Karpas-422 (cell line): Measurements from ENCODE around the gene FKBP1A. TPM values are rescaled to one million over a fixed set of nuclear protein-coding genes. Genes with fewer than 3 reads are reported as not detected.

Experiments used
- DNase-seq: peaks from one replicate; pipeline ENCODE4 v3.0.0-alpha.2; 2015
- H2AFZ ChIP-seq: fragments of 200-600 bp; sonication (generic); 2 replicates; pipeline ENCODE4 v1.6.1; 2014; ENCODE audit warnings: antibody characterized with exemption, low read length, mixed read lengths
- H3K27ac ChIP-seq: fragments of 200-600 bp; sonication (generic); 2 replicates; pipeline ENCODE4 v1.5.1; 2014; ENCODE audit warnings: mild to moderate bottlenecking, low read length, moderate library complexity
- H3K27me3 ChIP-seq: fragments of 200-600 bp; sonication (generic); 2 replicates; pipeline ENCODE4 v1.6.1; 2014; ENCODE audit warnings: low read length, mixed read lengths
- H3K36me3 ChIP-seq: fragments of 200-600 bp; sonication (generic); 2 replicates; pipeline ENCODE4 v1.6.1; 2014; ENCODE audit warnings: low read length, mixed read lengths; ENCODE audit not compliant: insufficient read depth
- H3K4me1 ChIP-seq: fragments of 200-600 bp; sonication (generic); 2 replicates; pipeline ENCODE4 v1.6.1; 2014; ENCODE audit warnings: mild to moderate bottlenecking, low read length, mixed read lengths
- H3K4me2 ChIP-seq: fragments of 200-600 bp; sonication (generic); 2 replicates; pipeline ENCODE4 v1.6.1; 2014; ENCODE audit warnings: low read length, low read depth, mild to moderate bottlenecking; ENCODE audit not compliant: poor library complexity, severe bottlenecking
- H3K4me3 ChIP-seq: fragments of 200-600 bp; sonication (generic); 2 replicates; pipeline ENCODE4 v1.5.1; 2014; ENCODE audit warnings: mild to moderate bottlenecking, antibody characterized with exemption, low read length, mixed read lengths
- H3K79me2 ChIP-seq: fragments of 200-600 bp; sonication (generic); 2 replicates; pipeline ENCODE4 v1.6.1; 2014; ENCODE audit warnings: mild to moderate bottlenecking, low read length, mixed read lengths
- H3K9ac ChIP-seq: fragments of 200-600 bp; sonication (generic); 2 replicates; pipeline ENCODE4 v1.6.0; 2014; ENCODE audit warnings: low read length
- H3K9me2 ChIP-seq: fragments of 200-600 bp; sonication (generic), shearing (Covaris generic); replicated peaks from 2 replicates; pipeline ENCODE4 v1.6.0; 2014; ENCODE audit warnings: mild to moderate bottlenecking, low read length, moderate library complexity; ENCODE audit not compliant: insufficient read depth
- H3K9me3 ChIP-seq: fragments of 300-700, 200-600 bp; sonication (generic); 2 replicates; pipeline ENCODE4 v1.6.1; 2014; ENCODE audit warnings: low read length, mixed read lengths
- H4K20me1 ChIP-seq: fragments of 200-600 bp; sonication (generic); 2 replicates; pipeline ENCODE4 v1.6.1; 2014; ENCODE audit warnings: mild to moderate bottlenecking, antibody characterized with exemption, low read length, low read depth; ENCODE audit not compliant: insufficient read depth
- total RNA-seq: library from RNA; depleted of rRNA; stranded (reverse); fragments of >200 nt; shearing (Covaris generic); gene quantifications from 2 replicates; pipeline ENCODE4 v1.2.3, GENCODE V29; 2014; ENCODE audit warnings: low replicate concordance

The FKBP1A gene
- total RNA-seq, 1 experiment from 2014 or later, result 187 TPM

DNA sequence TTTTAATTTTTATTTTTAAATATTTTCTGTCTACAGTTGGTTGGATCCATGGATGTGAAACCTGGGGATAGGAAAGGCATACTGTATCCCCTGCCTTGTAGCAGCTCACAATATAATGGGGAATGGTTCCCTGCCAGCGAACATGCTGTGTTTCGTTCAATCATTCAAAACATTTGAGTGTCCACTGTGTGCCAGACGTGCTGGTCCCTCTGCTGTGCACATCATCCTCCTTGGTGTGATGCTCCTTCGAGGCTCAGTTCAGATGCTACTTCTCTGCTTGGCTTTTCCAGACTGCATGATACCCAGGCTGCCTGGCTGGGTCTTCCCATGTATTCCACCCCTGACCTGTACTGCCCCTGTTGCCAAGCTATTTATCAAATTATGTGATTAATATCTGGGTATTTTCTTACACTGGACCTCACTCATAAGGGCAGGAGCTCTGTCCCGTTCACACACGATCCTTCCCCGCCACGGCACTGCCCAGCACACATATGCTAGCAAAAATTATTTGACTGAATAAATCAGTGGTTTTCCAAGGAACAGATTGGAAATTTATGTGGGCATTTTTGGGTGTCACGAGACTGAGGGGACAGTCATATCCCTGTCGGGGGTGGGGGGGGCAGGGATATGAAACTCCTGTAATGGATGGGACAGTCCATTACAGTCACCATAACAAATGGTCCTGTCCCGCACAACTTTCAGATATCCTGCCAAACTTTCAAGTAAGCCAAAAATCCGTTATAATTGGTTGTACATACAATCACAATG lies 68.8 kb downstream of the FKBP1A start:
- no peaks in the 10 kb centered on the region for H3K36me3 ChIP-seq
- peaks cover 31% of the 10 kb centered on the region for H3K4me1 ChIP-seq
- no peak overlapping the region for H3K27ac ChIP-seq
- no peak for DNase-seq
- no peaks in the 10 kb centered on the region for H3K27me3 ChIP-seq
- peak overlapping the region; percentile 99 for H3K9ac ChIP-seq
- peaks cover 38% of the 10 kb centered on the region for H3K79me2 ChIP-seq
- H4K20me1 ChIP-seq, result peaks cover 11% of the 10 kb centered on the region
- no peak overlapping the region for H2AFZ ChIP-seq
- no peaks in the 10 kb centered on the region for H3K9me2 ChIP-seq
- H3K4me3 ChIP-seq, result peak overlapping the region; percentile 92
- H3K4me2 ChIP-seq, result peak overlapping the region; percentile 87
- H3K9me3 ChIP-seq, result no peaks in the 10 kb centered on the region

DNA sequence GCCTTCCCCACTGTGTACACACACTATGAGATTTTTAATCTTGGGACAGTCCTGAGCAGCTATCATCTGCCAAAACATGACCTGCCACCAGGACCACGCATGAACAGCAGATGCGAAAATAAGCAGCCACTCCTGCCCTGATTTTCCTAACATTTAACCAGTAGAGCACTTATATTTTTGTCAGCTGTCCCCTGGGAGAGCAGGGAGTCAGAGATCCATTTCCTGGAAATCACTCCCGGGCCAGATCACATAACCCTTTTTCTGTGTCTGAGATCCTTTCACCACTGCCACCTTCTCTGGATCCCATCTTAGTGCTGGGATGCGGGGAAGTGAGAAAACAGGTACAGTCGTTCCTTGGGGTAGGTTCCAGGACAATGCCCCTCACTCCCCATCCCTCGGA lies 69.6 kb downstream of the FKBP1A start:
- H3K27ac ChIP-seq, result no peak overlapping the region
- H3K4me3 ChIP-seq, result no peak overlapping the region
- no peaks in the 10 kb centered on the region for H3K9me3 ChIP-seq
- peaks cover 30% of the 10 kb centered on the region for H3K79me2 ChIP-seq
- H3K36me3 ChIP-seq, result no peaks in the 10 kb centered on the region
- no peak overlapping the region for H3K9ac ChIP-seq
- H3K4me1 ChIP-seq, result peaks cover 30% of the 10 kb centered on the region
- no peak for DNase-seq
- no peaks in the 10 kb centered on the region for H3K9me2 ChIP-seq
- no peak overlapping the region for H3K4me2 ChIP-seq
- no peak overlapping the region for H2AFZ ChIP-seq
- no peaks in the 10 kb centered on the region for H3K27me3 ChIP-seq
- peaks cover 10% of the 10 kb centered on the region for H4K20me1 ChIP-seq

DNA sequence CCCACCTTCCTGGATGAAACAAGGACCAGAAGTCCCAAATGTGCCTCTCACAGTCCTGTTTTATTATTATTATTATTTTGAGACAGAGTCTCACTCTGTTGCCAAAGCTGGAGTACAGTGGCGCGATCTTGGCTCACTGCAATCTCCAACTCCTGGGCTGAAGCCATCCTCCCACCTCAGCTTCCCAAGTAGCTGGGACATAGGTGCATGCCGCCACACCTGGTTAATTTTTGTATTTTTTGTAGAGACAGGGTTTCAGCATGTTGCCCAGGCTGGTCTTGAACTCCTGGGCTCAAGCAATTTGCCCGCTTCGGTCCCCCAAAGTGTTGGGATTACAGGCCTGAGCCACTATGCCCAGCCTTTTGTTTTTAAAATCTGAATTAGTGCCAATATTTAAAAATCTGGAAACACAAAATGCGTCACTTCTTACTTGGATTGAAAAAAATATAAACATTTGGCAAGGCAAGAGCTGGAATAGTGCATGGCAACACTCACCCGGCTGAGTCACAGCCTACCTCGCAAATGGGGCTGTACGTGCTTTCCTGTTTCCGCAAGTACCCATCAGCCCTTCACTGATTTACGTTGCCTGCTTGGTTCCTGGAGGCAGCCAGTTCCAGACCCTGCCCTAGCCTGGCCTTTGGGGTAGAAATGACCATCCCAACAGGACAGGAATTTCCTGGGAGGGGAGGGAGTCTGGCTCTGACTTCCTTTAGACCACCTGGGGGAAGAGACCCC lies 70.2 kb downstream of the FKBP1A start:
- H3K4me3 ChIP-seq, result no peak overlapping the region
- peaks cover 7% of the 10 kb centered on the region; the same call in 1 of the 2 replicates for H4K20me1 ChIP-seq
- peaks cover 25% of the 10 kb centered on the region for H3K79me2 ChIP-seq
- no peak for DNase-seq
- no peaks in the 10 kb centered on the region for H3K36me3 ChIP-seq
- peaks cover 29% of the 10 kb centered on the region for H3K4me1 ChIP-seq
- no peak overlapping the region for H3K27ac ChIP-seq
- H3K9me2 ChIP-seq, result no peaks in the 10 kb centered on the region
- H3K9me3 ChIP-seq, result no peaks in the 10 kb centered on the region
- H2AFZ ChIP-seq, result no peak overlapping the region
- no peak overlapping the region for H3K4me2 ChIP-seq
- H3K27me3 ChIP-seq, result no peaks in the 10 kb centered on the region
- no peak overlapping the region for H3K9ac ChIP-seq

DNA sequence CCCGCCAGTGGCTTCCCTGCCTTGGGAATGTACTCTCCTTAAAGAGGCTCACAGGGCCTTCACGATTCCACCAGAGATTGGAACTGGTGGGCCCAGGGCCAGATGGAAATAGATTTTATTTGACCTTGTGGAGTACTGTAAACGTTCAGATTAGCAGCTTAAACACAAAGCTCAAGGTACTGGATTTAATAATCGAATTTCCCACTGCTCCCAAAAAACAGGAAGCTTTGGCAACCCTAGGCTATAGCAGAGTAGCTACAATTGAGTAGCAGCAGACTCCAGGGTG lies 71.3 kb downstream of the FKBP1A start:
- H2AFZ ChIP-seq, result no peak overlapping the region
- H3K4me1 ChIP-seq, result peaks cover 21% of the 10 kb centered on the region

DNA sequence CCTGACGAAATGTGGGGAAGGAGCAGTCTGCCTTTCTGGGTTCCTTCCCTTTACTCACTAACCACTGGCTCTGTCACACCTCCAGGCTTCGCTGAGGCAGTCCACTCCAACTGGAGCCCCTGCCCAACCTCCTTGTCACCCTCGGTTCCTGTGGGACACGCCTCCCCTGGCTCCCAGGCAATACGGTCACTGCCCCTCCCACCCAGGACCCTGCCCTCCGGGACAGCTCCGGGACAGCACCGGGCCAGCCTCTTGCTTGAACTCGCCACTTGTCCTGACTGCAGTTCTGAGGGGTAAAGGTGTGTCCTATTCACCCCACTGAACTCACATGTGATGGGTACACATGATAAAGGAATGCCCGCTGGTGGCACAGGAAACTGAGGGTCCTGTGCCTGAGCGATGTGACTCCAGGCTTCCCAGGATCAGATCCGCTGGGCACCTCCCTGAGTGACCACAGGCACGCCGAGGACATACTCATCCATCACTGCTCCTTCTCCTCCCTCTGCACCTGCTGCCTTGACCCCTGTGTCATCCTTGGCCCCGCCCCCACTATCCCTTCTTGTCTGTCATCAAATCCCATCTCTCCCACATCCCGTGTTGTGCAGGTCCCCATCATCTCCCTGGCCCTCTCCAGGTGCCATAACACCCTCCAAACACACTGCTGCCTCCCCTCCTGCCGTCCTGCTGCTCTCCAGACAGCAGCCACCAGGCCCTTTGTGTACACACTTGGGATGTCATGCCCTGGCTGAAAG lies 71.8 kb downstream of the FKBP1A start:
- Histone ChIP-seq H3K79me2 (peaks cover 9% of the 10 kb centered on the region), H3K4me1 (peaks cover 16% of the 10 kb centered on the region), H3K27ac (no peak overlapping the region), H3K9ac (no peak overlapping the region), H3K36me3 (no peaks in the 10 kb centered on the region), H2AFZ (no peak overlapping the region), H3K27me3 (no peaks in the 10 kb centered on the region), H3K4me2 (no peak overlapping the region), H3K9me2 (no peaks in the 10 kb centered on the region), H3K4me3 (no peak overlapping the region), H3K9me3 (no peaks in the 10 kb centered on the region), H4K20me1 (no peaks in the 10 kb centered on the region)
- no peak for DNase-seq

More for the DNA sequence above, 71.3 kb downstream of the FKBP1A start:
- DNase-seq, result no peak
- Histone ChIP-seq H3K9me2 (no peaks in the 10 kb centered on the region), H4K20me1 (no peaks in the 10 kb centered on the region), H3K27me3 (no peaks in the 10 kb centered on the region), H3K27ac (no peak overlapping the region), H3K36me3 (no peaks in the 10 kb centered on the region), H3K4me2 (no peak overlapping the region), H3K4me3 (no peak overlapping the region), H3K9ac (no peak overlapping the region), H3K79me2 (peaks cover 14% of the 10 kb centered on the region), H3K9me3 (no peaks in the 10 kb centered on the region)

DNA sequence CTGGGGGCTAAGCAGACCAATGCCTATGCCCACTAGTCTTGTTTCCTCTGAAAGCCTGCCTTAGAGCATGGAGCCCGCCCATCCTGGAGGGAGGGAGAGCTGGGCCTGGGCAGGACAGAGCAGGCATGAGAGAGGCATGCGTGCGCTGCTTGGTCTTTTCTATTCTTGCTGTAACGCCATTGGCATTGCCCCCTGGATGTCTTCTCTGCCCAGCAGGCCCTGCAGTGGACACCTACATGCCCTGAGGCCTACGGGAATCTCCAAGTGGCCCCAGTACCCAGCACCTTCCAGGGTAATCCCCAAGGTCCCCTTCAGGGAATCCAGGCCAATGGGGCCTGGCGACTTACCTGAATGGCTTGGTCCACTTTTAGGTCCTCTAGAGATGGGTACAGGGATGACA lies 72.8 kb downstream of the FKBP1A start:
- no peak overlapping the region for H3K27ac ChIP-seq
- no peaks in the 10 kb centered on the region for H3K79me2 ChIP-seq
- no peak overlapping the region for H3K4me2 ChIP-seq
- no peaks in the 10 kb centered on the region for H3K27me3 ChIP-seq
- H3K4me1 ChIP-seq, result peaks cover 13% of the 10 kb centered on the region
- H2AFZ ChIP-seq, result no peak overlapping the region
- H3K9me2 ChIP-seq, result no peaks in the 10 kb centered on the region
- H3K36me3 ChIP-seq, result no peaks in the 10 kb centered on the region
- no peak overlapping the region for H3K9ac ChIP-seq
- DNase-seq, result no peak
- H3K4me3 ChIP-seq, result no peak overlapping the region
- no peaks in the 10 kb centered on the region for H3K9me3 ChIP-seq
- H4K20me1 ChIP-seq, result no peaks in the 10 kb centered on the region

DNA sequence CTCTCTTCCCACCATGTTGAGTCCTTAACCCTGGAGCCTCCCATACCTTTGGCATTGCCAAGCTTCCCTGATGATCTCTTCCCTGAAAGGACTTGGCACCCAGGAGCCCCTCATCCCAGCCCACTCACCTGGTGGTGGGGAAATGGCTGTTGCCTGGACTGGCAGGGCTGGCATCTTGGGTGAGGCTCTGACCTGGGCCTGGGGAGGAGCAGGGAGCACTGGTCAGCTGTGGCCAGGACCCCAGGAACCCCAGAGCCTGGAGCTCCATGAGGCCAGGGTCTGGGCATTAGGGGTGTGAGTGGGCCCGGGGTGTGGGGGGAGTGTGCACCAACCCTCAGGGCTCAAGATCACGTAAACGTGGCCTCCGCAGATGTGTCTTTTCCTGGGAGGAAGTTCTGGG lies 73.4 kb downstream of the FKBP1A start:
- H3K9ac ChIP-seq, result no peak overlapping the region
- H3K9me2 ChIP-seq, result no peaks in the 10 kb centered on the region
- no peak overlapping the region for H2AFZ ChIP-seq
- H3K27me3 ChIP-seq, result no peaks in the 10 kb centered on the region
- no peaks in the 10 kb centered on the region for H3K79me2 ChIP-seq
- no peak overlapping the region for H3K4me3 ChIP-seq
- H4K20me1 ChIP-seq, result no peaks in the 10 kb centered on the region
- no peak overlapping the region for H3K27ac ChIP-seq
- H3K4me1 ChIP-seq, result peaks cover 10% of the 10 kb centered on the region
- DNase-seq, result no peak
- H3K4me2 ChIP-seq, result no peak overlapping the region
- no peaks in the 10 kb centered on the region for H3K9me3 ChIP-seq
- H3K36me3 ChIP-seq, result no peaks in the 10 kb centered on the region

DNA sequence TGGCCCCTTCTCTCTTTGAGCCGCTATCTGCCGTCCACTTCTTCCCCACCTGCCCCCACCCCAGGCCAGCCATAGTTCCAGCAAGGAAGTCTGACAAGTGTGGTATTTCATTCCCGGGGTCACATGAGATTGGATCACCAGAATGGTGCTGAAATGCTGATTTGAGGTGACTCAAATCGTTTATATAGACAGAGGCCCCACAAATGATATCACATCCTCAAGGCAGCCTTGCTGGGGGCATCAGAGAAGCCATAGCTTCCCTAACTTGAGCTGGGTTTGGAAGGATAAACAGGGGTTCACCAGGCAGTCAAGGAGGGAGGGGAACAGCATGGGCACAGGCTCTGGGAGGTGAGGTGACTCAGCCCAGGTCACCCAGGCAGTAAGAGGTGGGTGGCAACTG lies 73.8 kb downstream of the FKBP1A start:
- Histone ChIP-seq H4K20me1 (no peaks in the 10 kb centered on the region), H3K36me3 (no peaks in the 10 kb centered on the region), H2AFZ (no peak overlapping the region), H3K4me1 (peaks cover 7% of the 10 kb centered on the region), H3K9me2 (no peaks in the 10 kb centered on the region), H3K9ac (no peak overlapping the region), H3K4me3 (no peak overlapping the region), H3K9me3 (no peaks in the 10 kb centered on the region), H3K27ac (no peak overlapping the region), H3K79me2 (no peaks in the 10 kb centered on the region), H3K4me2 (no peak overlapping the region), H3K27me3 (no peaks in the 10 kb centered on the region)
- DNase-seq, result no peak
